ENCODE measurements around the gene NKX2-1.

GRCh38 chr14:36555998-36556743 is 36.1 kb upstream of the NKX2-1 start:
- TF ChIP-seq, protein P1, sequence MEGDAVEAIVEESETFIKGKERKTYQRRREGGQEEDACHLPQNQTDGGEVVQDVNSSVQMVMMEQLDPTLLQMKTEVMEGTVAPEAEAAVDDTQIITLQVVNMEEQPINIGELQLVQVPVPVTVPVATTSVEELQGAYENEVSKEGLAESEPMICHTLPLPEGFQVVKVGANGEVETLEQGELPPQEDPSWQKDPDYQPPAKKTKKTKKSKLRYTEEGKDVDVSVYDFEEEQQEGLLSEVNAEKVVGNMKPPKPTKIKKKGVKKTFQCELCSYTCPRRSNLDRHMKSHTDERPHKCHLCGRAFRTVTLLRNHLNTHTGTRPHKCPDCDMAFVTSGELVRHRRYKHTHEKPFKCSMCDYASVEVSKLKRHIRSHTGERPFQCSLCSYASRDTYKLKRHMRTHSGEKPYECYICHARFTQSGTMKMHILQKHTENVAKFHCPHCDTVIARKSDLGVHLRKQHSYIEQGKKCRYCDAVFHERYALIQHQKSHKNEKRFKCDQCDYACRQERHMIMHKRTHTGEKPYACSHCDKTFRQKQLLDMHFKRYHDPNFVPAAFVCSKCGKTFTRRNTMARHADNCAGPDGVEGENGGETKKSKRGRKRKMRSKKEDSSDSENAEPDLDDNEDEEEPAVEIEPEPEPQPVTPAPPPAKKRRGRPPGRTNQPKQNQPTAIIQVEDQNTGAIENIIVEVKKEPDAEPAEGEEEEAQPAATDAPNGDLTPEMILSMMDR (IDR thresholded peaks at IDR 0.05) = no peak
- TF ChIP-seq EZH2 (IDR thresholded peaks at IDR 0.05; ENCODE audit: borderline replicate concordance, insufficient read depth, low read depth, low read length, poor library complexity, severe bottlenecking) = no peak
